ENCODE results near the gene POLE3. TPM values are rescaled to one million over a fixed set of nuclear protein-coding genes. Genes with fewer than 3 reads are reported as not detected.

Gene POLE3
- total and polyA plus RNA-seq, 2 experiments from 2014 or later = 39.2 to 81.3 TPM

GRCh38 chr9:113376634-113377567 lies 33.6 kb downstream of the POLE3 start, which contains the start of gene HDHD3:
HDHD3 (minus strand) TSS chr9:113376986; CDS start chr9:113374354, 2,632 bp downstream.
- TF ChIP-seq, protein P1, sequence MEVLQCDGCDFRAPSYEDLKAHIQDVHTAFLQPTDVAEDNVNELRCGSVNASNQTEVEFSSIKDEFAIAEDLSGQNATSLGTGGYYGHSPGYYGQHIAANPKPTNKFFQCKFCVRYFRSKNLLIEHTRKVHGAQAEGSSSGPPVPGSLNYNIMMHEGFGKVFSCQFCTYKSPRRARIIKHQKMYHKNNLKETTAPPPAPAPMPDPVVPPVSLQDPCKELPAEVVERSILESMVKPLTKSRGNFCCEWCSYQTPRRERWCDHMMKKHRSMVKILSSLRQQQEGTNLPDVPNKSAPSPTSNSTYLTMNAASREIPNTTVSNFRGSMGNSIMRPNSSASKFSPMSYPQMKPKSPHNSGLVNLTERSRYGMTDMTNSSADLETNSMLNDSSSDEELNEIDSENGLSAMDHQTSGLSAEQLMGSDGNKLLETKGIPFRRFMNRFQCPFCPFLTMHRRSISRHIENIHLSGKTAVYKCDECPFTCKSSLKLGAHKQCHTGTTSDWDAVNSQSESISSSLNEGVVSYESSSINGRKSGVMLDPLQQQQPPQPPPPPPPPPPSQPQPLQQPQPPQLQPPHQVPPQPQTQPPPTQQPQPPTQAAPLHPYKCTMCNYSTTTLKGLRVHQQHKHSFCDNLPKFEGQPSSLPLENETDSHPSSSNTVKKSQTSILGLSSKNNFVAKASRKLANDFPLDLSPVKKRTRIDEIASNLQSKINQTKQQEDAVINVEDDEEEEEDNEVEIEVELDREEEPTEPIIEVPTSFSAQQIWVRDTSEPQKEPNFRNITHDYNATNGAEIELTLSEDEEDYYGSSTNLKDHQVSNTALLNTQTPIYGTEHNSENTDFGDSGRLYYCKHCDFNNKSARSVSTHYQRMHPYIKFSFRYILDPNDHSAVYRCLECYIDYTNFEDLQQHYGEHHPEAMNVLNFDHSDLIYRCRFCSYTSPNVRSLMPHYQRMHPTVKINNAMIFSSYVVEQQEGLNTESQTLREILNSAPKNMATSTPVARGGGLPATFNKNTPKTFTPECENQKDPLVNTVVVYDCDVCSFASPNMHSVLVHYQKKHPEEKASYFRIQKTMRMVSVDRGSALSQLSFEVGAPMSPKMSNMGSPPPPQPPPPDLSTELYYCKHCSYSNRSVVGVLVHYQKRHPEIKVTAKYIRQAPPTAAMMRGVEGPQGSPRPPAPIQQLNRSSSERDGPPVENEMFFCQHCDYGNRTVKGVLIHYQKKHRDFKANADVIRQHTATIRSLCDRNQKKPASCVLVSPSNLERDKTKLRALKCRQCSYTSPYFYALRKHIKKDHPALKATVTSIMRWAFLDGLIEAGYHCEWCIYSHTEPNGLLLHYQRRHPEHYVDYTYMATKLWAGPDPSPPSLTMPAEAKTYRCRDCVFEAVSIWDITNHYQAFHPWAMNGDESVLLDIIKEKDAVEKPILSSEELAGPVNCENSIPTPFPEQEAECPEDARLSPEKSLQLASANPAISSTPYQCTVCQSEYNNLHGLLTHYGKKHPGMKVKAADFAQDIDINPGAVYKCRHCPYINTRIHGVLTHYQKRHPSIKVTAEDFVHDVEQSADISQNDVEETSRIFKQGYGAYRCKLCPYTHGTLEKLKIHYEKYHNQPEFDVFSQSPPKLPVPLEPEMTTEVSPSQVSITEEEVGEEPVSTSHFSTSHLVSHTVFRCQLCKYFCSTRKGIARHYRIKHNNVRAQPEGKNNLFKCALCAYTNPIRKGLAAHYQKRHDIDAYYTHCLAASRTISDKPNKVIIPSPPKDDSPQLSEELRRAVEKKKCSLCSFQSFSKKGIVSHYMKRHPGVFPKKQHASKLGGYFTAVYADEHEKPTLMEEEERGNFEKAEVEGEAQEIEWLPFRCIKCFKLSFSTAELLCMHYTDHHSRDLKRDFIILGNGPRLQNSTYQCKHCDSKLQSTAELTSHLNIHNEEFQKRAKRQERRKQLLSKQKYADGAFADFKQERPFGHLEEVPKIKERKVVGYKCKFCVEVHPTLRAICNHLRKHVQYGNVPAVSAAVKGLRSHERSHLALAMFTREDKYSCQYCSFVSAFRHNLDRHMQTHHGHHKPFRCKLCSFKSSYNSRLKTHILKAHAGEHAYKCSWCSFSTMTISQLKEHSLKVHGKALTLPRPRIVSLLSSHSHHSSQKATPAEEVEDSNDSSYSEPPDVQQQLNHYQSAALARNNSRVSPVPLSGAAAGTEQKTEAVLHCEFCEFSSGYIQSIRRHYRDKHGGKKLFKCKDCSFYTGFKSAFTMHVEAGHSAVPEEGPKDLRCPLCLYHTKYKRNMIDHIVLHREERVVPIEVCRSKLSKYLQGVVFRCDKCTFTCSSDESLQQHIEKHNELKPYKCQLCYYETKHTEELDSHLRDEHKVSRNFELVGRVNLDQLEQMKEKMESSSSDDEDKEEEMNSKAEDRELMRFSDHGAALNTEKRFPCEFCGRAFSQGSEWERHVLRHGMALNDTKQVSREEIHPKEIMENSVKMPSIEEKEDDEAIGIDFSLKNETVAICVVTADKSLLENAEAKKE (CRISPR knock-in tag; IDR thresholded peaks at IDR 0.05) = no peak
- TF ChIP-seq POLR2AphosphoS5 (IDR thresholded peaks at IDR 0.05; ENCODE audit: low read depth) (peak; percentile 88), EZH2phosphoT487 (IDR thresholded peaks at IDR 0.05; ENCODE audit: unreplicated experiment) (no peak)
- Histone ChIP-seq H3K4me2 (peak within 1 kb of the TSS; percentile 87), H3K27me3 (ENCODE audit: insufficient read depth) (no peaks in the 10 kb centered on the region), H4K20me1 (replicated peaks; ENCODE audit: insufficient read depth) (no peaks in the 10 kb centered on the region), H3K9me2 (ENCODE audit: insufficient read depth) (no peaks in the 10 kb centered on the region), H3K4me1 (ENCODE audit: insufficient read depth) (no peaks in the 10 kb centered on the region; the same call in 1 of the 2 replicates), H3K27ac (ENCODE audit: low read depth) (peak within 1 kb of the TSS; percentile 94), H2AFZ (peak within 1 kb of the TSS; percentile 98), H3K36me3 (ENCODE audit: insufficient read depth) (no peaks in the 10 kb centered on the region), H3F3A (replicated peaks; ENCODE audit: low read depth) (no peaks in the 10 kb centered on the region), H3K79me2 (replicated peaks; ENCODE audit: insufficient read depth) (no peaks in the 10 kb centered on the region), H3K4me3 (peak within 1 kb of the TSS; percentile 85)
- H3K27ac Mint-ChIP-seq = no peak within 1 kb of the TSS
- ATAC-seq = peak; percentile 82
- H3K36me3 Mint-ChIP-seq (ENCODE audit: low read depth) = peaks cover 6% of the 10 kb centered on the region; the same call in 1 of the 3 replicates
- H3K4me3 Mint-ChIP-seq = peak within 1 kb of the TSS; percentile 92
- peaks cover 7% of the 10 kb centered on the region for H3K27me3 Mint-ChIP-seq (ENCODE audit: insufficient read depth, low read depth, poor library complexity)
- DNase-seq (ENCODE audit: low spot score) = peak; percentile 92
- H3K9me3 Mint-ChIP-seq = no peaks in the 10 kb centered on the region; the same call in 2 of the 3 replicates
- peaks cover 13% of the 10 kb centered on the region for H3K4me1 Mint-ChIP-seq
